ENCODE results near the gene NRSN1.

DNA sequence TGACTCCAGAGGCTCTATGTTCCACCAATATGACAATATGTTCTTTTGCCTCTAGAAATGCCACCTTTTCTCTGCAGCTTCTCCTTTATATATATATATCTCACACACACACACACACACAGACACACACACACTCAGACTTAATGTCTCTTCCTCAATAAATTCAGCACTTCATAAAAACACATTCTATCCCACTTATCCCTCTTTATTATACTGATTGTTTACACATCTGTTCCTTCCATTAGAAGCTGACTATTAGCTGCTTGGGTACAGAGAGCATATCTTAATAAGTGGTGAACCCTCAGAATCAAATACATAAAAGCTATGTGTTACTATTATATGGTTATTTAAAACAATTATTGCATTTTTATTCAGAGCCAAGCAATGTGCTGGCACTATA is 23.3 kb downstream of the NRSN1 start:
- TF ChIP-seq CTCF (conservative IDR thresholded peaks at IDR 0.05 in 1 of 2, IDR thresholded peaks at IDR 0.05 in 1 of 2; ENCODE audit: low read depth in 1 of 2, low read length in 2 of 2) (no peak), EZH2 (IDR thresholded peaks at IDR 0.05; ENCODE audit: low read length, missing control alignments) (no peak)
